ENCODE data around the gene SYT15B.
"Not testable (repeated sequence)": the region's sequence is repeated elsewhere in the genome, so short reads cannot be mapped to it uniquely, and the experiment has no call there.

DNA sequence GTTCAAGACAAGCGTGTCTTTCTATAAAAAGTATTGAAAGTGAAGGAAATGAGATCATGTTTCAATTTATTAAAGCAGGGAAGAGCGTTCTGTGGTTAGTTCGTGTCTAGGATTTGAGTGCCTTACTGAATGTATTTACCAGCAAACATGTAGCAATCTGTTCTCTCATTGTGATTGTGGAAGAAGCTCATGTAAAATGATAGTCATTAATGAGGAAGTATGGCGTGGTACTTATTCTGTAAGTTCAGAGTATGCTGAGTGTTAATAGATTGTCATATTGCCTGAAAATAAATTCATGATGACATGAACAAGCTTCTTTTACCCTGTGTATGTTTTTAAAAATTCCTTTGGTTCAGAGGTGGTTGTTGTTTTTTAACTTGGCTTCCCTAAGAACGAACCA lies 32.5 kb downstream of the SYT15B start:
- TF ChIP-seq REST (IDR thresholded peaks at IDR 0.05; ENCODE audit: unreplicated experiment); CTCF (conservative IDR thresholded peaks at IDR 0.05; ENCODE audit: low read depth in 2 of 2); EZH2phosphoT487 (IDR thresholded peaks at IDR 0.05; ENCODE audit: unreplicated experiment); CREB1 (CRISPR knock-in tag; IDR thresholded peaks at IDR 0.05; ENCODE audit: low read depth); ETS1 (IDR thresholded peaks at IDR 0.05); POLR2AphosphoS5 (IDR thresholded peaks at IDR 0.05; ENCODE audit: low read depth); EZH2 (IDR thresholded peaks at IDR 0.05; ENCODE audit: low read depth, unreplicated experiment); JUNB (IDR thresholded peaks at IDR 0.05; ENCODE audit: unreplicated experiment); ZNF114 (CRISPR knock-in tag; IDR thresholded peaks at IDR 0.05): not testable (repeated sequence)
